Stimulated activated CD4-positive, alpha-beta T cell treated with anti-CD3 and anti-CD28 coated beads, Interleukin-2, amount 100 ng/mL, for 48 hours (primary cell): ENCODE data around the gene NECAB2.
"Not testable (repeated sequence)": the region's sequence is repeated elsewhere in the genome, so short reads cannot be mapped to it uniquely, and the experiment has no call there.

ENCODE experiments used
- DNase-seq, 2 donors: peaks; one replicate each; pipeline ENCODE4 v3.0.0-alpha.2; 2020

The NECAB2 gene

GRCh38 chr16:83936581-83937165 is 31.4 kb upstream of the NECAB2 start:
- no peak for DNase-seq

- DNase-seq, result no peak
Observed at GRCh38 chr16:83937267-83937666, 30.8 kb upstream of the NECAB2 start.

GRCh38 chr16:83937922-83938885 is 29.8 kb upstream of the NECAB2 start:
- no peak for DNase-seq

DNA sequence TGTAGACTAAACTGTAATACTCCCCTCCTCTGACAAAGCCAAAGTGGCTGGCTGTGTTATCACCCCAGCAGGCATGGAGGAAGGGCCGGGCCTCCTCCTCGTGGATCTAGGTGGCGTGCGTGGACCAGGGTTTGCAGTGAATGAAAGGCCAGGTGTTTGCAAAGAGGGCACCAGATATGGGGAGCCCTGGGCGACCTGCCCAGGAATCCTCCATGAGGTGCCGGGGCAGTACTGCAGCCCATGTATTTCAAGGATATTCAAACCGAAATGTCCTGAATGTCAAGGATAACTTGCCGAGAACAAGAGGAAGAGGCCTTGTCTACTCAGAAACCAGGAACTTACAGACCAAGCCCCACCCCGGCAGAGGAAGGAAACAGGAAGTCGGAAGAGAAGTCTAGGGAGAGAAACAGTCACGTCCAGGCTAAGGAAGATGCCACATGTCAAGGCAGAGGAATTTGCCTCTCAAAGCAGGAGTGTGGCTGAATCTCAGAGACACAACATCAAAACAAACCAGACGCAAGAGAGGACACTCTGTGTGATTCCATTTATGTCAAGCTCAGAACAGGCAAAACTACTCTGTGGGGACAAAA is 28.7 kb upstream of the NECAB2 start:
- DNase-seq, result no peak

DNA sequence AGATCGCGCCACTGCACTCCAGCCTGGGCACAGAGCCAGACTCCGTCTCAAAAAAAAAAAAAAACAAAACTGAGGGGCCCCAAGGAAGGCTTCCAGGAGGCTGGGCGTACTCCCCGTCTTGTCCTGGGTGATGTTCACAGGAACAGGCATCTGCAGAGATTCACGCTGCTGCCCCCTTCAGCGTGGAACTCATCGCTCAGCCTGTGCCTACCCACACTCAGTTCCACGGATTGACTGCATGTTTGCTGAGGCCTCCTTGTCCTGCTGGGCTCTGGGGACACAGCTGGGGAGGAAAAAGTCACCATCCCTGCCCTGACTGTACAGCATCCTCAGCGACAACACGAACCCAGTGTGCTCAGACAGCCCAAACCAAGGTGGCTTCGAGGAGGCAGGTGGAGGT is 27.9 kb upstream of the NECAB2 start:
- DNase-seq, result no peak

- DNase-seq, result no peak
Observed at GRCh38 chr16:83940630-83941378, 27.2 kb upstream of the NECAB2 start.

DNA sequence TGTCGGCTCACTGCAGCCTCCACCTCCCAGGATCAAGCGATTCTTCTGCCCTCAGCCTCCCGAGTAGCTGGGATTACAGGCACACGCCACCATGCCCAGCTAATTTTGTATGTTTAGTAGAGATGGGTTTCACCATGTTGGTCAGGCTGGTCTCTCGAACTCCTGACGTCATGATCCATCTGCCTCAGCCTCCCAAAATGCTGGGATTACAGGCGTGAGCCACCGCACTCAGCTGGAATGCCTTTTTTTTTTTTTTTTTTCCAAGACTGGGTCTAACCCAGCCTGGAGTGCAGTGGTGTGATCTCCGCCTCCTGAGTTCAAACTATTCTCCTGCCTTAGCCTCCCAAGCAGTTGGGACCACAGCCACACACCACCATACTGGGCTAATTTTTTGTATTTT is 26.5 kb upstream of the NECAB2 start:
- DNase-seq, result not testable (repeated sequence)

DNA sequence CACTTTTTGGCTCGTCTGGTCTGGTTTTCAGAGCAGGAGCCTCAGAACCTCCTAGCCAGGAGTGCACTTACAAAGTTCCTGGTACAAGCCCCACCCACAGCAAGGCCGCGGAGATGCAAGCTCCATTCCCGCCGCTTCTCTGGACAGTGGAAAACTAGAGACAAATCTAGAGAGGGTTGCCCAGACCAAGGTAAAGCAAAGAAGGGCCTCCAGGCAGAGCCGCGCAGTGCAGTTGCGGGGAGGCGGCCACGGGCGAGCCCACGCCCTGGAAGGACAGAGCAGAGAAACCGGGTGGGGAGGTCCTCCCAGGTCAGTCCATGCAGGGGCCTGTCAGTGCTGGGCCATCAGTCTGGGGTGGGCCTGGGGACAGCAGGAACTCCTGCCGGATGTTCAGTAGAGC is 26.0 kb upstream of the NECAB2 start:
- DNase-seq, result no peak

DNA sequence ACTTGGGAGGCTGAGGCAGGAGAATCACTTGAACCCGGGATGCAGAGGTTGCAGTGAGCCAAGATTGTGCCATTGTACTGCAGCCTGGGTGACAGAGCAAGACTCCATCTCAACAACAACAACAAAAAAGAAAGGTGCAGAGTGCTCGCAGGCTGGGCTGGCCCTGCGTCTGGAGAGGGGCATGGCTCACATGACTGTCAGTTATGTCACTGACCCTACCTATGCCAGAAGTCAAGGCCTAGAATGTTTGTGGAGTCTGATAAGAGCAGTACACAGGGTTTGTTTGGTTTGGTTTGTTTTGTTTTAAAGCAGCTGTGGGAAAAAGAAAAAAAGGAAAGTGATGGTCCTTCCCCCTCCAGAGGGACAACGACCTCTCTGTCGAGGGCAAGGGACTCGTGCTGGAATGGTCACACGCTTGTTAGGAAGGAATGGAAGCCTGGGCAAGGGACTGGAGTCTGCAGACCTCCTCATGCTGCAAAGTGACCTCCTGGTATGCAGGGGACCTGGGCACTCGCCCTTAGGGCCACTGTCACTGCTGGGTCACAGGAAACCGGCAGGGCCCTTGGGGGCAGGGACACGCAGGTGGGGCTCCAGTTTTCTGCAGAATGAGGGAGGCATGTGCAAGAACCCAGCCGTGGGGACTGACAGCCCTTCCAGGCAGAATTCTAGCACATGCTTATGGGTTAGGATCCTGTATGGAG is 25.1 kb upstream of the NECAB2 start:
- DNase-seq, result no peak

GRCh38 chr16:83943516-83944050 is 24.5 kb upstream of the NECAB2 start:
- DNase-seq, result no peak

GRCh38 chr16:83945587-83945986 is 22.5 kb upstream of the NECAB2 start:
- no peak for DNase-seq

DNA sequence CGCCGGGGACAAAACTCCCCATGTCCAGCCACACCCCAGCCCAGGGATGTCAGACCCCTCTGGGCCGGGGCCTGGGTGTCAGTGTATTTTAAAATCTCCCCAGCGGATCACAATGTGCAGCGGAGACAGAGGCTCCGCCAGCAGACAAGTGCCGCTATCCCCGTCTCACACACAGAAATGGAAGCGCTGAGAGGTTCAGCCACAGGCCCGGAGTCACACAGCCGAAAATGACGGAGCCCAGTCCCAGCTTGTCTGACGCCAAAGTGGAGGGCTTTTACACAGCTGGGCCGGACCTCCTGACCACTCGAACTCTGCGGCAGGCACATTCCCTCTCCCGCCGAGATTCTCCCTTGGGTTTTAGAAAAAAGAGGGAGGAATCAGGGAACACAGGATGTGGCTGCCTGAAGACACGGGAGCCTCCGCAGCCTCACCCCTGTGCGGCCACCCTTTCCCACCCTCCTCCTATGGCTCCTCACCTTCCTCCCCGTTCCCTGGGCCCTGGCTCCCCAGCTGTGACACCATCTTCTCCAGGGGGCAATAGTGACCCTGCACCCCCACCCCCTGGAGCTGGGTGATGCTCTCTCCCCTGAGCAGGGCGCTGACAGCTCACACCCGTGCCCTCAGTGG is 21.8 kb upstream of the NECAB2 start:
- DNase-seq, result no peak

GRCh38 chr16:83946781-83947566 is 21.1 kb upstream of the NECAB2 start:
- DNase-seq, result no peak

DNA sequence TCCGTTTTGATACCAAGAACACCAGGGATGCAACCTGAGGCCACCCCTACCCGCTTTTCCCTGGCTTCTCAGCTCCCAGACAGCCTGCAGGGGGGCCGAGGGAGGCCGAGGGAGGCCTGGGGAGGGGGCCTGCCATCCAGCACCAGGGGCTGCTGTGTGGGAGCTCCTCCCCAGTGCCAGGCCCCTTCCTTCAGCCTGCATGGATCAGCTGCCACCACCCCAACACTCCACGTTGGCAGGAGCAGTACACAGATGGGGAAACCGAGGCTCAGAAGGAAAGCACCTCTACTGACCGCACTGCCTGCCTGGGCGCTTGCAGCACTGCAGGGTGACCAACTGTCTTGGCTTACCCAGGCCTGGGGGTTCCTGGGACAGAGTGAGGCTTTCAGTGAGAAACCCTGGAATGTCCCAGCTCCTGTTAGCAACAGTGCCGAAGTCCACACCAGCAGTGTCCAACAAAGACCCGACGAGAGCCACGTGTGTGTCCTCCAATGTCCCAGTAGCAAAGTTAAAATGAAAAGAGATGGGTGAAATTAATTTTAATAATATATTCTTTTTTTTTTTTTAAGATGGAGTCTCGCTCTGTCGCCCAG is 20.3 kb upstream of the NECAB2 start:
- DNase-seq, result no peak

- DNase-seq, result no peak
Observed at GRCh38 chr16:83948914-83949723, 18.9 kb upstream of the NECAB2 start.

DNA sequence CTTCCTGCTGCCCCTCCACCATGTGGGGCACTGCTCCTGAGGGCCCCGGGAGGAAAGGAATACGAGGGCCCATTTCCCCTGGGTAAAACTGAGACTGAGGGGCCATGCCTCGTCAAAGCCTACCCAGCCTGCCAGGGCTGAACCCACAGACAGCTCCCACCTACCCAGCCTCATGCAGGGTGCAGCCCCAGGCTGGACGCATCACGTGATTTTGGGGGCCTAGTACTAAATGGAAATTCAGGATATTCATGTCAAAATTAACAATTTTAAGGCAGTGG is 18.4 kb upstream of the NECAB2 start:
- no peak for DNase-seq

DNA sequence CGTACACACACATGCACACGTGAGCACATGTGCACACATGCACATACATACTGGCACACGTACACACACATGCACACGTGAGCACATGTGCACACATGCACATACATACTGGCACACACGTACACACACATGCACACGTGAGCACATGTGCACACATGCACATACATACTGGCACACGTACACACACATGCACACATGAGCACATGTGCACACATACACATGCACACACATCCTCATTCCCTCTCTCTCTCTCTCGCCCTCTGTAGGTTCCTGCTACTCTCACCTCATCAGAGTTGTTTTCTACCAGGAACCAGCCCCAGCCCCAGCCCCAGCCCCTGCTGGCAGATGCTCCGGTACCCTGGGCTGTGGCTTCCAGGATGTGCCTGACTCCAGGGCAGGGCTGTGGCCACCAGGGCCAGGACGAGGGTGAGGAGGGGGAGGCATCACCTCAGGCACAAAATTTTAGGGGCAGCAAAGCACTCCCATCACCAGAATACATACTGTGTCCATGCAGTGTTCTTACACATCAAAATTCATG is 17.1 kb upstream of the NECAB2 start:
- not testable (repeated sequence) for DNase-seq

- DNase-seq, result no peak
Observed at GRCh38 chr16:83951544-83951943, 16.5 kb upstream of the NECAB2 start.

GRCh38 chr16:83952587-83952939 is 15.5 kb upstream of the NECAB2 start:
- DNase-seq, result no peak
